Mesenchymal stem cell (in vitro differentiated cells and primary cell): Measurements from ENCODE around the gene MPG.

Experiments used
- DNase-seq: peaks from one replicate; pipeline ENCODE4 v3.0.0-alpha.2; 2013
- H2AFZ ChIP-seq: one replicate; pipeline ENCODE4 v1.6.1; 2013; ENCODE audit warnings: low read depth, mild to moderate bottlenecking, control low read depth, inconsistent platforms, low read length, moderate library complexity
- H2AK5ac ChIP-seq: 2 replicates; pipeline ENCODE4 v1.6.1; 2013; ENCODE audit warnings: low read length, moderate library complexity, mild to moderate bottlenecking, inconsistent platforms; ENCODE audit not compliant: severe bottlenecking
- H2BK120ac ChIP-seq: one replicate; pipeline ENCODE4 v1.6.1; 2013; ENCODE audit warnings: low read depth, mild to moderate bottlenecking, inconsistent platforms, low read length, moderate library complexity
- H2BK12ac ChIP-seq, 2 experiments: one replicate each; pipeline ENCODE4 v1.6.1; 2013; ENCODE audit warnings: inconsistent platforms in 2 of 2, low read length in 2 of 2, mild to moderate bottlenecking in 2 of 2, moderate library complexity in 2 of 2, control low read depth in 1 of 2
- H2BK15ac ChIP-seq: one replicate; pipeline ENCODE4 v1.6.1; 2013; ENCODE audit warnings: mild to moderate bottlenecking, low read depth, inconsistent platforms; ENCODE audit not compliant: poor library complexity, severe bottlenecking
- H2BK5ac ChIP-seq: 2 replicates; pipeline ENCODE4 v1.6.1; 2013; ENCODE audit warnings: low read depth, mild to moderate bottlenecking, low read length, control low read depth, inconsistent platforms; ENCODE audit not compliant: poor library complexity, severe bottlenecking
- H3K14ac ChIP-seq, 2 experiments: one replicate each; pipeline ENCODE4 v1.6.1; 2013; ENCODE audit warnings: inconsistent platforms in 2 of 2, low read length in 2 of 2, control low read depth in 1 of 2, mild to moderate bottlenecking in 1 of 2, moderate library complexity in 1 of 2
- H3K18ac ChIP-seq, 2 experiments: one replicate each; pipeline ENCODE4 v1.6.1; 2013; ENCODE audit warnings: inconsistent platforms in 2 of 2, low read length in 2 of 2, control low read depth in 1 of 2, low read depth in 1 of 2, mild to moderate bottlenecking in 1 of 2
- H3K23ac ChIP-seq, 2 experiments: one replicate each; pipeline ENCODE4 v1.6.1; 2013; ENCODE audit warnings: inconsistent platforms in 2 of 2, low read length in 2 of 2, mild to moderate bottlenecking in 2 of 2, moderate library complexity in 2 of 2, control low read depth in 1 of 2
- H3K27ac ChIP-seq: 2 replicates; pipeline ENCODE4 v1.5.1; 2013; ENCODE audit warnings: mild to moderate bottlenecking, moderate library complexity, low read length, control low read depth, inconsistent platforms; ENCODE audit not compliant: poor library complexity, severe bottlenecking
- H3K27me3 ChIP-seq, 2 experiments: 2 replicates each; pipeline versions ENCODE4 v1.6.1 to v1.7.0; 2013; ENCODE audit warnings: low read length in 2 of 2, mild to moderate bottlenecking in 2 of 2, moderate library complexity in 2 of 2, control low read depth in 1 of 2, inconsistent platforms in 1 of 2; ENCODE audit not compliant: control insufficient read depth in 1 of 2, insufficient read depth in 1 of 2
- H3K36me3 ChIP-seq, 2 experiments: 2 replicates each; pipeline versions ENCODE4 v1.6.1 to v1.7.0; 2013; ENCODE audit warnings: low read length in 2 of 2, control low read depth in 1 of 2, inconsistent platforms in 1 of 2, low read depth in 1 of 2, mild to moderate bottlenecking in 1 of 2; ENCODE audit not compliant: insufficient read depth in 2 of 2, control insufficient read depth in 1 of 2
- H3K4ac ChIP-seq, 2 experiments: one replicate each; pipeline ENCODE4 v1.6.1; 2013; ENCODE audit warnings: inconsistent platforms in 2 of 2, low read length in 2 of 2, mild to moderate bottlenecking in 2 of 2, moderate library complexity in 2 of 2, control low read depth in 1 of 2, low read depth in 1 of 2
- H3K4me1 ChIP-seq: 2 replicates; pipeline ENCODE4 v1.6.1; 2013; ENCODE audit warnings: low read depth, low read length, control low read depth; ENCODE audit not compliant: control insufficient read depth, insufficient read depth
- H3K4me2 ChIP-seq: 2 replicates; pipeline ENCODE4 v1.6.1; 2013; ENCODE audit warnings: low read length, mild to moderate bottlenecking, inconsistent platforms; ENCODE audit not compliant: poor library complexity, severe bottlenecking
- H3K4me3 ChIP-seq, 2 experiments: 2 replicates each; pipeline versions ENCODE4 v1.5.1 to v1.7.0; 2013; ENCODE audit warnings: low read length in 2 of 2, mild to moderate bottlenecking in 2 of 2, control low read depth in 1 of 2, low read depth in 1 of 2; ENCODE audit not compliant: insufficient read depth in 1 of 2
- H3K79me1 ChIP-seq: replicated peaks from 2 replicates; pipeline ENCODE4 v1.6.1; 2013; ENCODE audit warnings: mild to moderate bottlenecking, control low read depth, low read length, inconsistent platforms; ENCODE audit not compliant: poor library complexity, severe bottlenecking
- H3K9ac ChIP-seq: 2 replicates; pipeline ENCODE4 v1.7.0; 2013; ENCODE audit warnings: mild to moderate bottlenecking, low read length, moderate library complexity
- H3K9me3 ChIP-seq: 2 replicates; pipeline ENCODE4 v1.7.0; 2013; ENCODE audit warnings: mild to moderate bottlenecking, low read length; ENCODE audit not compliant: control insufficient read depth
- H4K8ac ChIP-seq: one replicate; pipeline ENCODE4 v1.6.1; 2013; ENCODE audit warnings: inconsistent platforms, mild to moderate bottlenecking, low read length, moderate library complexity
- H4K91ac ChIP-seq: one replicate; pipeline ENCODE4 v1.6.1; 2013; ENCODE audit warnings: mild to moderate bottlenecking, low read length, inconsistent platforms
- WGBS: methylation state at CpG from one replicate; pipeline ENCODE4 v1.1.7; 2013; ENCODE audit warnings: mixed read lengths; 5-methylcytosine and 5-hydroxymethylcytosine counted together

The MPG gene

DNA sequence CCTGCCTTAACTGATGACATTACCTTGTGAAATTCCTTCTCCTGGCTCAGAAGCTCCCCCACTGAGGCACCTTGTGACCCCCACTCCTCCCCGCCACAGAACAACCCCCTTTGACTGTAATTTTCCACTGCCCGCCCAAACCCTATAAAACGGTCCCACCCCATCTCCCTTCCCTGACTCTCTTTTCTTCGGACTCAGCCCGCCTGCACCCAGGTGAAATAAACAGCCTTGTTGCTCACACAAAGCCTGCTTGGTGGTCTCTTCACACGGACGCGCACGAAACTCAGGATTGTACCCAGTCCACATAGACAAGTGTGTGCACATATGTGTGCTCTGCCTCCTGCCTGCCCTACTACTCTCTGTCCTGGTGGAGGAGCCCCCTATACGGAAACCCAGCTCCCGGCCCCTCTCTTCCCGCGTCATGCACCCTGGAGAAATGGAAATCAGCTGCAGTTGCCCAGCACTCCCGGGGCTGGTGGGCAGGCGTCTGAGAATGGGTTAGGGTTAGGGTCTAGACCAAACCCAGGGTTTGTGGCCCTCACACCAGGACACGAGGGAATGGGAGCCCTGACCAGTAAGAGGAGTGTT lies 3.2 kb upstream of the MPG start:
- WGBS: 77% methylated on average over 16 of the region's 16 CpGs
- no peak overlapping the region for H3K4me3 ChIP-seq
- no peaks in the 10 kb centered on the region for H3K27me3 ChIP-seq

DNA sequence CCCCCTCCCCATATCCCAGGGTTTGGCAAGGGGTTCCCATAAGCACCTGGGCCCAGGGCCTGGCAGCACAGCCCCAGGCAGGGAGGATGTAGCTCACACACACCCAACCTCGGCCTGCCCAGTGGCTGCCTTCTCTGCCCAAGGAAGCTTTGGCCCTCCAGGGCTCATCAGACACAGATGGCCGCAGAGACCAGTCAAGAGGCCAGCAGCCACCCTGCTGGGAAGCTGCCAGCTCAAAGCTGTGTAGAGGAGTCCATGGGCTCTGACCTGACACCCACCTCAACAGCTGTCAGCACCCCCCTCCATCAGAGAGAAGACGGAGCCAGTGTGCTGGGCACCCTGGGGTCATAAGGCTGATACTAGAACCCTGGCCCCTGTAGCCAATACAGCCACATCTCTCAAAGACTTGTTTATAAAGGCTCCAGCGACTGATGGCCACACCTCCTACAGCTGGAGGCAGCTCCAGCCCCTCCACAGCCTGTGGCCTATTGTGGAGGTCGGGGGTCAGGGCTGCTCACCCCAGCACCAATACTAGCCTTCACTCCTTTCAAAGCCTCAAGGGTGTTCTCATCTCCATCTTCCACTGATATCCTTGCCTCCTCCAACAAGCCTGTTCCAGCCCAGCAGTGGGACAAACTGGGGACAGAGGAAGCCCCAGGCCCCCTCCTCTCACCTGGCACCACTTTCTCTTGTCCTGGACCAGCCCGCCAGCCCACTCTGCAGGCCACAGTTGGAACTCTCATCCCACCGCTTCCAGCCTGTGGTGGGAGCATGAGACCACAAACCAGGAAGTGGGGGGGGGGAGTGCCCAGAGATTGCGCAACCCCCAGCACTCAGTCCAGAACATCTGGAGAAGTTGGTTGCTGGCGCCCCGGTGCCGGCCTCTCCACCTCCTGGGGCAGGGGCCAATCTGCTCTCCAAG lies 2.2 kb upstream of the MPG start:
- Histone ChIP-seq H3K9me3 (no peaks in the 10 kb centered on the region), H2AFZ (no peak overlapping the region), H3K18ac (peak overlapping the region; percentile 65 to 94), H3K79me1 (peaks cover 7% of the 10 kb centered on the region), H3K23ac (no peak overlapping the region), H4K91ac (peak overlapping the region; percentile 85), H2BK12ac (peak overlapping the region; percentile 71 to 98), H3K4me3 (peak overlapping the region in 1 of 2 experiments; percentile 88), H3K4me2 (peak overlapping the region; percentile 5), H3K4ac (peak overlapping the region; percentile 89 to 96), H3K36me3 (peaks cover 17 to 20% of the 10 kb centered on the region in 2 experiments), H4K8ac (peak overlapping the region; percentile 88), H2BK5ac (peak overlapping the region; percentile 62), H3K9ac (peak overlapping the region; percentile 92), H3K27ac (peak overlapping the region; percentile 90), H2AK5ac (peak overlapping the region; percentile 95), H2BK120ac (peak overlapping the region; percentile 100), H3K4me1 (peaks cover 75% of the 10 kb centered on the region), H3K14ac (peak overlapping the region in 1 of 2 experiments; percentile 53), H2BK15ac (peak overlapping the region; percentile 94), H3K27me3 (no peaks in the 10 kb centered on the region)
- 10% methylated on average over 10 of the region's 11 CpGs for WGBS
- DNase-seq: peak; percentile 94

More for the DNA sequence above, 3.2 kb upstream of the MPG start:
- Histone ChIP-seq H3K9me3 (no peaks in the 10 kb centered on the region), H2AFZ (no peak overlapping the region), H4K8ac (peak overlapping the region; percentile 88), H3K23ac (peak overlapping the region in 1 of 2 experiments; percentile 20), H3K18ac (peak overlapping the region; percentile 65 to 94), H3K4ac (peak overlapping the region; percentile 89 to 96), H3K27ac (peak overlapping the region; percentile 90), H2BK15ac (peak overlapping the region; percentile 94), H2BK120ac (peak overlapping the region; percentile 78), H3K9ac (peak overlapping the region; percentile 92), H3K4me2 (no peak overlapping the region), H4K91ac (peak overlapping the region; percentile 85), H3K36me3 (peaks cover 10 to 15% of the 10 kb centered on the region in 2 experiments), H3K79me1 (peaks cover 3% of the 10 kb centered on the region), H2BK5ac (peak overlapping the region; percentile 62), H2BK12ac (peak overlapping the region; percentile 71 to 98), H2AK5ac (peak overlapping the region; percentile 95), H3K4me1 (peaks cover 80% of the 10 kb centered on the region), H3K14ac (no peak overlapping the region)
- DNase-seq: peak; percentile 30

DNA sequence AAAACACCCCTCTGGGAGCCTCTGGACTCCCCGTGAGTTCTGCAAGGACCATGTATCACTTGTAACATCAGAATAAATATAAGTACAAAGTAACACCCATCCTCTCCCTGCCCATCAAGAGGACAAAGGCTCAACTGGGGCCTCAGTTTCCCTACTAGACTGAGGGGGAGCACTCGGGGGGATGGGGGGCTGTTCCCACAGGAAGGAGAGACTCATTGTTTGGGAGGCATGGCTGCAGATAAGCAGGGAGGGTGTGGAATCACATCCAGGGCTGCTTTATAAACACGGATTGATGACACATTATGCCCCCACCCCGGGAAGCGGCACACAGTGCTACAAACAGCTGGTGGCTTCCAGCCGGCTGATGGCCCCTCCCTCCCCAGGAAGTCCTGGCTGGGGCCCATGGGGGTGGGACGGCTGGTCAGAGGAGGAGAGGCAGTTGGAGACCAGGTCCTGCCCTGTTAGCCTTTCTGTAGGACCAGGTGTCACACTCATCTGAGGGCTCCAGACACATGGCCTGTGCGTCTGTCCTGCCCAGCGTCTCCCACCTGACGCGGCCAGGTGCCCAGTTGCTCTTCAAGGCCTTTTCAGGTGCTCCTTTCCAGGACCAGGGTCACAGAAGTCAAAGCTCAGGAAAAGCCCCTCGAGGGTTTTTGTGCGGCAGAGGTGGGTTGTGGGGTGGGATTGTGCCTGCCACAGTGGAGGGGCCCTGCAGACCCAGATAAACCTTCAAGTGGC lies 1.3 kb upstream of the MPG start:
- WGBS: 14% methylated on average over 12 of the region's 13 CpGs
- peaks cover 22 to 25% of the 10 kb centered on the region in 2 experiments for H3K36me3 ChIP-seq
- peak overlapping the region in 1 of 2 experiments; percentile 96 for H3K14ac ChIP-seq
- H2BK120ac ChIP-seq: peak overlapping the region; percentile 100
- H3K79me1 ChIP-seq: peaks cover 12% of the 10 kb centered on the region
- peaks cover 73% of the 10 kb centered on the region for H3K4me1 ChIP-seq
- peak overlapping the region; percentile 92 to 100 for H3K4ac ChIP-seq
- peak overlapping the region; percentile 95 to 97 for H2BK12ac ChIP-seq
- no peaks in the 10 kb centered on the region for H3K9me3 ChIP-seq
- H3K4me2 ChIP-seq: peak overlapping the region; percentile 54
- peak overlapping the region in 1 of 2 experiments; percentile 81 for H3K23ac ChIP-seq
- H4K8ac ChIP-seq: peak overlapping the region; percentile 98
- peak overlapping the region; percentile 84 to 88 for H3K4me3 ChIP-seq
- H3K27me3 ChIP-seq: no peaks in the 10 kb centered on the region
- H2AFZ ChIP-seq: no peak overlapping the region
- DNase-seq: peak; percentile 96
- H2BK15ac ChIP-seq: peak overlapping the region; percentile 96
- peak overlapping the region; percentile 92 for H3K9ac ChIP-seq
- H4K91ac ChIP-seq: peak overlapping the region; percentile 99
- H2AK5ac ChIP-seq: peak overlapping the region; percentile 28
- peak overlapping the region; percentile 90 for H3K27ac ChIP-seq
- peak overlapping the region; percentile 99 to 100 for H3K18ac ChIP-seq
- H2BK5ac ChIP-seq: peak overlapping the region; percentile 87
